Neural cell (in vitro differentiated cells): ENCODE results near the gene DHX29.

Experiments used
- CTCF ChIP-seq: fragments of 450-650 bp; IDR thresholded peaks from 2 replicates; pipeline ENCODE4 v1.5.1; 2014; ENCODE audit warnings: antibody characterized with exemption, mild to moderate bottlenecking, moderate library complexity; ENCODE audit not compliant: poor library complexity, severe bottlenecking
- EP300 ChIP-seq: fragments of 450-650 bp; conservative IDR thresholded peaks from 2 replicates; pipeline ENCODE4 v1.6.1; 2014; ENCODE audit warnings: antibody characterized with exemption, mild to moderate bottlenecking, moderate library complexity; ENCODE audit not compliant: poor library complexity, severe bottlenecking
- EZH2 ChIP-seq: fragments of 200-600, 300-800 bp; shearing (Covaris generic), sonication (generic); IDR thresholded peaks from 2 replicates; pipeline ENCODE4 v1.6.1; 2014; ENCODE audit warnings: antibody characterized with exemption, low read length, borderline replicate concordance, mild to moderate bottlenecking; ENCODE audit not compliant: insufficient read depth, poor library complexity, severe bottlenecking
- MXI1 ChIP-seq: fragments of 450-650 bp; conservative IDR thresholded peaks from 2 replicates; pipeline ENCODE4 v1.6.1; 2014; ENCODE audit warnings: antibody characterized with exemption, mild to moderate bottlenecking; ENCODE audit not compliant: poor library complexity, severe bottlenecking
- POLR2AphosphoS5 ChIP-seq: IDR thresholded peaks from 2 replicates; pipeline ENCODE4 v1.6.1; 2012
- REST ChIP-seq: IDR thresholded peaks from 2 replicates; pipeline ENCODE4 v1.6.1; 2012; ENCODE audit warnings: borderline replicate concordance
- SMC3 ChIP-seq: fragments of 450-650 bp; conservative IDR thresholded peaks from 2 replicates; pipeline ENCODE4 v1.6.1; 2014; ENCODE audit warnings: antibody characterized with exemption, mild to moderate bottlenecking, moderate library complexity; ENCODE audit not compliant: poor library complexity
- TAF1 ChIP-seq: IDR thresholded peaks from 2 replicates; pipeline ENCODE4 v1.6.1; 2012; ENCODE audit warnings: low read depth

GRCh38 chr5:55218967-55219366 is 88.5 kb downstream of the DHX29 start:
- TF ChIP-seq CTCF (no peak), POLR2AphosphoS5 (no peak), TAF1 (no peak), EZH2 (no peak), MXI1 (no peak), REST (no peak), SMC3 (no peak), EP300 (no peak)
